NT2/D1 (cell line): ENCODE data around the gene NLN.

Experiments used
- SUZ12 ChIP-seq: IDR thresholded peaks from 2 replicates; pipeline ENCODE4 v1.6.1; 2011; ENCODE audit not compliant: insufficient read length, insufficient read depth; ENCODE audit errors: extremely low read depth
- YY1 ChIP-seq: IDR thresholded peaks from 2 replicates; pipeline ENCODE4 v1.6.1; 2011; ENCODE audit not compliant: insufficient read length, insufficient read depth
- ZNF274 ChIP-seq: IDR thresholded peaks from 2 replicates; pipeline ENCODE4 v1.6.1; 2011; ENCODE audit warnings: mild to moderate bottlenecking, low read depth, low read length

DNA sequence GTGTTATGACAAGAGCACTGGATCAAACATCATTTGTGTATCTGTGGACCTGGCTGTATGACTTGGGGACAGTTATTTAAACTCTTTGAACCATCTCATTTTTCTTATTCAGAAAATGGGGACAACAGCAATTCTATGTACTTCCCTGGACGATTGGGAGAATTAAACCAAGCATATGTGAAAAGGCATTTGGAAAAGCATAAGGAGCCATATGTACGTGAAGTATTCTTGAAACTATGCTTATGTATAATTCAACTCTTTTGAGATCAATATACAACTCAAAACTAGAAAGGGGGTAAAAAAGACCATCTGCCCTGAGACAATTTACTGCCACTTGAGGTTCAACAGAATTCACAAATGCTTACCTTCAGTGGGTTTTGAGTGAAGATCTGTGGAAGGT lies 75.5 kb downstream of the NLN start:
- TF ChIP-seq ZNF274 (no peak), YY1 (no peak), SUZ12 (no peak)
